PC-9 (cell line): Measurements from ENCODE around the gene C10orf71.

Source experiments
- EZH2 ChIP-seq: fragments of 200-600 bp; sonication (generic); IDR thresholded peaks from 2 replicates; pipeline ENCODE4 v1.8.0; 2017; ENCODE audit warnings: antibody characterized with exemption, low read depth
- TF ChIP-seq, protein P1 (sequence below): fragments of 200-600 bp; sonication (generic); conservative IDR thresholded peaks from 2 replicates; pipeline ENCODE4 v1.6.1; 2017; ENCODE audit warnings: mixed run types, antibody characterized with exemption, mild to moderate bottlenecking, moderate library complexity

DNA sequence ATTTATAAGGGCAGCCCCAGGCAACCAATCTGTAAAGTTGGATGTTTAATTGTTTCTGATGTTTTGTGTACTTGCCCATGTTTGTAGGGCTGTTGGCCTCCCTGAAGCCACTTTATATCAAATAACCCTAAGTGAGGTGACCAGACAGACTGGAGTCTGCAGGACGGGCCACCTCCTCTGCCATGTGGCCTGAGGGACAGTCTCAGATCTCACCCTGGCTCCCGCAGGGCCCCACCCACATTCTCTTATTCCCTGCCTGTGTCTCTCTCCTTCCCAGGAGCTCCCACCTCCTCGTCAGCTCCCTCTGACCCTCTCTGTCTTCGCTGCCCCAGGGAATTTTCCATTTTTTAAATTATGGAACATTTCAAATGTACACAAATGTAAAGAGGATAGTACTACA, 9.5 kb upstream of the C10orf71 start:
- TF ChIP-seq, protein P1, sequence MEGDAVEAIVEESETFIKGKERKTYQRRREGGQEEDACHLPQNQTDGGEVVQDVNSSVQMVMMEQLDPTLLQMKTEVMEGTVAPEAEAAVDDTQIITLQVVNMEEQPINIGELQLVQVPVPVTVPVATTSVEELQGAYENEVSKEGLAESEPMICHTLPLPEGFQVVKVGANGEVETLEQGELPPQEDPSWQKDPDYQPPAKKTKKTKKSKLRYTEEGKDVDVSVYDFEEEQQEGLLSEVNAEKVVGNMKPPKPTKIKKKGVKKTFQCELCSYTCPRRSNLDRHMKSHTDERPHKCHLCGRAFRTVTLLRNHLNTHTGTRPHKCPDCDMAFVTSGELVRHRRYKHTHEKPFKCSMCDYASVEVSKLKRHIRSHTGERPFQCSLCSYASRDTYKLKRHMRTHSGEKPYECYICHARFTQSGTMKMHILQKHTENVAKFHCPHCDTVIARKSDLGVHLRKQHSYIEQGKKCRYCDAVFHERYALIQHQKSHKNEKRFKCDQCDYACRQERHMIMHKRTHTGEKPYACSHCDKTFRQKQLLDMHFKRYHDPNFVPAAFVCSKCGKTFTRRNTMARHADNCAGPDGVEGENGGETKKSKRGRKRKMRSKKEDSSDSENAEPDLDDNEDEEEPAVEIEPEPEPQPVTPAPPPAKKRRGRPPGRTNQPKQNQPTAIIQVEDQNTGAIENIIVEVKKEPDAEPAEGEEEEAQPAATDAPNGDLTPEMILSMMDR: no peak
- no peak for TF ChIP-seq EZH2
